Stimulated activated CD4-positive, alpha-beta T cell treated with anti-CD3 and anti-CD28 coated beads, Interleukin-15, amount 100 ng/mL, for 1 hour (primary cell): Measurements from ENCODE around the gene KCNMB1.
A peak's percentile ranks its signal among the peaks of the same experiment; 100 is the strongest.

Experiments used
- DNase-seq, 2 donors: peaks; one replicate each; pipeline ENCODE4 v3.0.0-alpha.2; 2020; ENCODE audit warnings: low read depth in 1 of 2, low spot score in 1 of 2

The KCNMB1 gene

GRCh38 chr5:170416526-170416925 is 27.4 kb upstream of the KCNMB1 start:
- DNase-seq: no peak

GRCh38 chr5:170414786-170415185 is 25.6 kb upstream of the KCNMB1 start:
- no peak for DNase-seq

DNA sequence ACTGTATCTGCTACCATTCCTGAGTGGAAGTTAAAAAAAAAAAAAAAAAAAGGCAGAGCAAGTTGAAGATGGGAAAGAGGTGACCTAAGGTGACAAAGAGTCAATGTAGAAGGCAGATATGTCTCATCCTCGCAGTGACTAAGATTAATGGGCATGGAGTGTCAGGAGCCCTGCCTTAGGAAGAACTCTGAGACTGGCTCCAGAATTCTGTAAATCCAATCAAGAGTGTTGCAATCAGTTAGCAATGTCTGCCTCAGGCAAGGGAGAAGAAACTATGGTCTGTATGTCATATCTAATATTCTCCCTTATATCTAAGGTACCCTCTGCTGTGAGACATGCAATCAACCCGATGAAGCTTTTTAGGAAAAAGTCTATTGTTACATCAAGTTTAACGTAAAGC is 24.7 kb upstream of the KCNMB1 start:
- no peak for DNase-seq

DNA sequence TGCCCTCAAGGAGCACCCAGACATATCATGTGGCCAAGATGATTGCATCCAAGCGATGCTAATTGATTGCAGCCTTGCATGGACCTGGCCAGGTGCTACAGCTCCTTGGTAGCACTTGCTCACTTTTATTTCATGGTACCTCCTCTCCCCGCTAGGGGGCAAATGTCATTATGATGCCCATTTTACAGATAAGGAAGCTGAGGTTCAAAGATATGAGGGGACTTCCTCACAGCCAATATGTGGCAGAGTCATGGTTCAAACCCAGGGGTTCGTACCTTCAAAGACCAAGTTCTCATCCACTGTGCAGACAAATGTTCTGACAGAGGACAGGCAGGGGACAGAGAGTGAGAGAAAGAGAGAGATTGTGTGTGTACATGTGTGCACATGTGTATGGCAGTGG is 21.9 kb upstream of the KCNMB1 start:
- no peak for DNase-seq

GRCh38 chr5:170410401-170410800 is 21.2 kb upstream of the KCNMB1 start:
- DNase-seq: no peak

DNA sequence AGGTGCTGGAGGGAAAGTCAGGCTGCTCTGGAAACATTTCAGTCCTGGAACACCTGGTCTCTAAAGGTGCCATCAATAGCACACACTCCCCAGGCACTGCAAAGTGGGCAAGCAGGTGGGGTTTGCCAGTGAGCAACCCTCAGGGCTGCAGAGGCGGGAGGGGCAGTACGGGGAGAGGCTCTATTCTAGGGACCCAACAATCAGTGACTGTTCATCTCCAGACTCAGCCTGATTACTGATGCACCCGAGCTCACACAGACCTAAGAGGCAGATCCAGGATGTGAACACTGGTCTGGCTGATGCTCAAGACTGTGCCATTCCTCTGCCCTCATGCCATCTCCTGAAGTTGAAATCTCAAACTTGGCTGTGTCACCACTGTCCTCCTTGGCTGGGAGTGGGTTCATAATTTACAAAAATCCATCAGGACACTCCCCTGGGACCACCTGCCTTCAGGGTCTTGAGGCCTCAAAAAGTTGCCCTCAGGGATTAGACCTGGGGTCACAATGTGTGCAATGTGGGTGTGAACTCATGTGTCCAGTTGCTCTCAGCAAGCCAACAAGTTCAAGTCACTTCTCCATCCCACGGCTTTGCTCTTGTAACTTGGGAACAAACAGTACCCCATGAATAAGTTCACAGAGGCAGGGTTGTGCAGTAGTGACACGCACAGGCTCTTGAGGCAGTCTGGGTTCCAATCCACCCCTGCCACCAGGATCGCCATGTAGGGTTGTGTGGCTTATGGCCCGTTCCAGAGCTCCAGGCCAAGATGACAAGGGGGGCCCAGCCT is 19.9 kb upstream of the KCNMB1 start:
- DNase-seq: no peak

- no peak for DNase-seq
Observed at GRCh38 chr5:170408226-170408625, 19.1 kb upstream of the KCNMB1 start.

- DNase-seq: no peak
Observed at GRCh38 chr5:170407062-170407461, 17.9 kb upstream of the KCNMB1 start.

- DNase-seq: no peak
Observed at GRCh38 chr5:170405817-170406216, 16.6 kb upstream of the KCNMB1 start.

- DNase-seq: no peak
Observed at GRCh38 chr5:170404398-170404797, 15.2 kb upstream of the KCNMB1 start.

GRCh38 chr5:170403675-170404074 is 14.5 kb upstream of the KCNMB1 start:
- no peak for DNase-seq

DNA sequence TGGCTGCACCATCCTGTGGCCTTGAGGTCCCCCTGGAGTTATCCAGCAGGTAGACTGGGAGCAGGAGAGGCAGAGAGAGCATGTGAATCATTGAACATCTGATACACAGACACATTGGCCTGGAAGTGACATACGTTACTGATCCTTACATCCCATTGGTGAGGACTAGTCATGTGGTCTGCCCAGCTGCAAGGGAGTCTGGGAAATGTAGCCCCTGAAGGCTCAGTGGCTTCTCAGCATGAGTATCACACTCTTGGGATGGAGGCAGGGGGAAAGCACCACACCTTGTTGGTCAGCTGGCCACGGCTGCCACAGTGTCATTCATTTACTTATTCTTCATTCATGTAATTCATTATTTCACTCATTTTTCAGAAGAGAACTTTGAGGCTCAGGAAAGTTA is 13.3 kb upstream of the KCNMB1 start:
- DNase-seq: no peak

GRCh38 chr5:170397059-170397458 is 7.9 kb upstream of the KCNMB1 start:
- DNase-seq: no peak

GRCh38 chr5:170393958-170394357 is 4.8 kb upstream of the KCNMB1 start:
- no peak for DNase-seq

- DNase-seq: peak in 1 of 2 donors; percentile 31
Observed at GRCh38 chr5:170393235-170393634, 4.1 kb upstream of the KCNMB1 start.

DNA sequence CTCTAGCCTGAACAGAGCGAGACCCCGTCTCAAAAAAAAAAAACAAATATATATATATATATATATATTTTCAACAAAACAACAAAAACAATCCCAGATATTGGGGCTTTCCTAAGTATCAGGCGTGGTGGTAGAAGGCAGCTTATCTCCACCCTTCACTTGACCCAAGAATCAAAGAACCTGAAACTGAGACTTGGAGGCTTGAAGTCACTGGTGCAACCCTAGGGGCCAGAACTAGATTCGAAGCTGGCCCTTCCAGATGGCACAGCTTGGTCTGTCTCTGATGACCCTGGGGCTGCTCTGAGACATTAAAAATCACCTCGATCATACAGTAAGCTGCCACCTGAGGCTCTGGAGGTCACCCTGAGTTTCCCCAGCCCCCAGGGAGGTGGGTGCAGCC is 1.3 kb upstream of the KCNMB1 start:
- no peak for DNase-seq

GRCh38 chr5:170389550-170389892 is 354 bp upstream of the KCNMB1 start:
- DNase-seq: no peak

- DNase-seq: no peak
Observed at GRCh38 chr5:170387775-170388639, 1.2 kb downstream of the KCNMB1 start.

DNA sequence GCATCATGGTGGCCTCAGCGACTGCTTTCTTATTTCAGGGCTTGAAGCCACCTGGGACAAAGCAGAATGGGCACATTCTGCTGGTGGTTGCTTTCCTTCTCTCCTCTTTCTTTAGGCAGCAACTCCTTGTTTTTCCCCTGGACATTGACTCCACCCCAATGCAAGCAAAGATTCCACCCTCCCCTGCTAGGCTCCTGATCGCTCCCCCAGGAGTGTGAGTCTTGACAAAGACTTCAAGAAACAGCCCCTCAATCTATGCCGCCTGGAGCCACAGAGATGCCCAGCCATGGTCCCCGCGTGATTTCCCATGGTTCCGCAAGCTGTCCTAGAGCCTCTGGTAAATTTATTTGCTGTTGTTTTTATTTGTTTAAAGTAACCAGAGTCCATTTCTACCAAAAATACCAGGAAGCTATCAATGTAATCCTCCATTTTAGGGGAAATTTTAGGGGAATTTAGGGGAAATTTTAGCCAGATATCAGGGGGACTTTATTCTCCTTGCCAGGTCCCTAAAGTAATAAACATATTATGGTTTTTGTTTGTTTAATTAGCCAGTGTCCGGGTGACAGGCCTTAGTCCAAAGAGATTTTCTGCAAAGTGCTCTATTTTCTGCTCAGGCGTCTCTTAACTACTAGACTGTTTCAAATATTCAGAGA is 2.3 kb downstream of the KCNMB1 start:
- DNase-seq: no peak

GRCh38 chr5:170383227-170383626 is 5.9 kb downstream of the KCNMB1 start:
- no peak for DNase-seq

- no peak for DNase-seq
Observed at GRCh38 chr5:170382790-170383189, 6.4 kb downstream of the KCNMB1 start.

GRCh38 chr5:170380361-170380951 is 8.7 kb downstream of the KCNMB1 start:
- DNase-seq: no peak
